Parathyroid adenoma (tissue), 2 donors: ENCODE data around the gene IGFL4.

Experiments used
- H2AFZ ChIP-seq: fragments of 300-600 bp; sonication (generic); one replicate; pipeline ENCODE4 v1.7.0; 2017; ENCODE audit warnings: antibody characterized with exemption, mild to moderate bottlenecking
- H3K27ac ChIP-seq: fragments of 300-600 bp; sonication (generic); one replicate; pipeline ENCODE4 v1.7.0; 2017
- H3K27me3 ChIP-seq: fragments of 300-600 bp; sonication (generic); one replicate; pipeline ENCODE4 v1.7.0; 2017; ENCODE audit warnings: low read length; ENCODE audit not compliant: control insufficient read depth, insufficient read depth
- H3K36me3 ChIP-seq: fragments of 300-600 bp; sonication (generic); one replicate; pipeline ENCODE4 v1.7.0; 2017; ENCODE audit warnings: low read length; ENCODE audit not compliant: control insufficient read depth, insufficient read depth
- H3K4me1 ChIP-seq: fragments of 300-600 bp; sonication (generic); one replicate; pipeline ENCODE4 v1.7.0; 2017; ENCODE audit warnings: control low read depth
- H3K4me2 ChIP-seq: fragments of 300-600 bp; sonication (generic); one replicate; pipeline ENCODE4 v1.7.0; 2017; ENCODE audit warnings: low read length
- H3K4me3 ChIP-seq: fragments of 300-600 bp; sonication (generic); one replicate; pipeline ENCODE4 v1.7.0; 2017; ENCODE audit warnings: low read depth, low read length
- H3K79me2 ChIP-seq: fragments of 300-600 bp; sonication (generic); one replicate; pipeline ENCODE4 v1.7.0; 2017; ENCODE audit warnings: control low read depth
- H3K9ac ChIP-seq: fragments of 300-600 bp; sonication (generic); one replicate; pipeline ENCODE4 v1.7.0; 2017; ENCODE audit warnings: mild to moderate bottlenecking
- H3K9me3 ChIP-seq: fragments of 300-600 bp; sonication (generic); one replicate; pipeline ENCODE4 v1.7.0; 2017; ENCODE audit warnings: low read length; ENCODE audit not compliant: control insufficient read depth
- TF ChIP-seq, protein P1 (sequence below): fragments of 300-600 bp; sonication (generic); IDR thresholded peaks from one replicate; pipeline ENCODE4 v1.7.0; 2017; ENCODE audit warnings: antibody characterized with exemption, mild to moderate bottlenecking
- donor health status: primary hyperparathyroidism.

IGFL4 gene

GRCh38 chr19:46016426-46017094 is 24.2 kb downstream of the IGFL4 start:
- Histone ChIP-seq H3K9ac (no peak overlapping the region), H3K4me2 (peak overlapping the region; percentile 88), H3K4me3 (peak overlapping the region; percentile 64), H3K27ac (no peak overlapping the region), H3K4me1 (peaks cover 12% of the 10 kb centered on the region), H3K27me3 (no peaks in the 10 kb centered on the region), H3K9me3 (no peaks in the 10 kb centered on the region), H3K79me2 (no peaks in the 10 kb centered on the region), H3K36me3 (no peaks in the 10 kb centered on the region), H2AFZ (peak overlapping the region; percentile 87)
- TF ChIP-seq, protein P1, sequence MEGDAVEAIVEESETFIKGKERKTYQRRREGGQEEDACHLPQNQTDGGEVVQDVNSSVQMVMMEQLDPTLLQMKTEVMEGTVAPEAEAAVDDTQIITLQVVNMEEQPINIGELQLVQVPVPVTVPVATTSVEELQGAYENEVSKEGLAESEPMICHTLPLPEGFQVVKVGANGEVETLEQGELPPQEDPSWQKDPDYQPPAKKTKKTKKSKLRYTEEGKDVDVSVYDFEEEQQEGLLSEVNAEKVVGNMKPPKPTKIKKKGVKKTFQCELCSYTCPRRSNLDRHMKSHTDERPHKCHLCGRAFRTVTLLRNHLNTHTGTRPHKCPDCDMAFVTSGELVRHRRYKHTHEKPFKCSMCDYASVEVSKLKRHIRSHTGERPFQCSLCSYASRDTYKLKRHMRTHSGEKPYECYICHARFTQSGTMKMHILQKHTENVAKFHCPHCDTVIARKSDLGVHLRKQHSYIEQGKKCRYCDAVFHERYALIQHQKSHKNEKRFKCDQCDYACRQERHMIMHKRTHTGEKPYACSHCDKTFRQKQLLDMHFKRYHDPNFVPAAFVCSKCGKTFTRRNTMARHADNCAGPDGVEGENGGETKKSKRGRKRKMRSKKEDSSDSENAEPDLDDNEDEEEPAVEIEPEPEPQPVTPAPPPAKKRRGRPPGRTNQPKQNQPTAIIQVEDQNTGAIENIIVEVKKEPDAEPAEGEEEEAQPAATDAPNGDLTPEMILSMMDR = peak; percentile 55

DNA sequence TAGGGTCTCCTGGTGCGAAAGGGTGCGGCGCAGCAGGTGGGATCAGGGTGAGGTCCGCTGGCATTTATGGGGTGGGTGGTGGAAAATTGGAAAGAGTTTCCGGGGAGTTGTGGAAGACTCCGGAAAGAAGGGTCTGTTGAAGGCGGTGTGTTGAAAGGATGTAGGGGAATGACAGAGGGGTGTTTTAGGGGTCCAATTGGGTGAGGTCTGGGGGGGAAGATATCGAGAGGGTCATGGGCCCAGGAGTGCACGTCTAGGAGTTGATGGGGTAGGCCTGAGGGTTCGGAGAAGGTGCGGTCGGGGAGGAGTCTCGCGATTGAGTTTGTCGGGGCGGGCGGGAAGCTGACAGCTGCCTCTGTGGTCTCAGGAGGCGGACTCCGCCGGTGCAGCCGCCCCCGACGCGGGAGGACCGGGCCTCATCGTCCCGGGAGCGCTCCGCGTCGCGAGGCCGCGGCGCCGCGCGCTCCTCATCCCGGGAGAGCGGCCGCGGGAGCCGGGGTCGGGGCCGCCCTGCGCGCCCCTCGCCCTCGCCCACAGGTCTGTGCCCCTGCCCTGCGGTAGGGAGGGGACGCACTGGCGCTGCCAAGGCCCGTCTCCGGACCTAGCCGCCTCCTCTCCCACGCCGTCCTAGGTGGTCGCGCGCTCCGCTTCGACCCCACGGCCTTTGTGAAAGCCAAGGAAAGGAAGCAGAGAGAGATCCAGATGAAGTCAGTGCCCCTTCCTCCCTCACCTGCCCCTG is 24.9 kb downstream of the IGFL4 start:
- Histone ChIP-seq H3K4me3 (peak overlapping the region; percentile 64), H3K79me2 (no peaks in the 10 kb centered on the region), H3K36me3 (no peaks in the 10 kb centered on the region), H3K27me3 (no peaks in the 10 kb centered on the region), H3K9me3 (no peaks in the 10 kb centered on the region), H3K4me2 (peak overlapping the region; percentile 88), H3K27ac (no peak overlapping the region), H2AFZ (peak overlapping the region; percentile 87), H3K9ac (no peak overlapping the region), H3K4me1 (peaks cover 12% of the 10 kb centered on the region)
- TF ChIP-seq, protein P1 = no peak

DNA sequence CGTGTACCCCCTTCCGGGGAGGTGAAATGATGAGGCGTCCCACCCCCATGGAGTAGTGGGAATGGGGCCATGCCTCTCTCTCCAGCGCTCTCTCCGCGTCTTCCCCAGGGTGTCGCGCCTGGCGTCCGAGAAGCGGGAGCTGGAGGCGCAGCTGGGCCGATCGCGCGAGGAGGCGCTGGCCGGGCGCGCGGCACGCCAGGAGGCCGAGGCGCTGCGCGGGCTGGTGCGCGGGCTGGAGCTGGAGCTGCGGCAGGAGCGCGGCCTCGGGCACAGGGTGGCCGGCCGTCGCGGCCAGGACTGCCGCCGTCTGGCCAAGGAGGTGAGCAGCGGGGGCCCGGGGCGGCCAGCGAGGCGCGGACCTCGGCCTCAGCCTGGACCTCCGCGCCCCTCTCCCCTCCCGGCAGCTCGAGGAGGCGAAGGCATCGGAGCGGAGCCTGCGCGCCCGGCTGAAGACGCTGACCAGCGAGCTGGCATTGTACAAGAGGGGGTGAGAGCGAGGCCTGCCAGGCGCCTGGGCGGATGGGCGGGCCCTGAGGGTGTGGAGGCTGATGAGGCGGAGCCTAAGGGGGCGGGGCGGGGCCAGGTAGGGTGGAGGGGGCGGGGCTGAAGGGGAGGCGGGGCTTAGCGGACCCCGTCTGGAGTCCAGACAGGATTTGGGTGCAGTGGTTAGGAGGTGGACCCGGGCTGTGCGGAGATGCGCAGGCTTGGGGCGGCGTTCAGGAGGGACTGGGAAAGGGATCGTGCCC is 25.7 kb downstream of the IGFL4 start:
- H3K79me2 ChIP-seq = no peaks in the 10 kb centered on the region
- H2AFZ ChIP-seq = peak overlapping the region; percentile 77
- H3K36me3 ChIP-seq = no peaks in the 10 kb centered on the region
- H3K27ac ChIP-seq = no peak overlapping the region
- peak overlapping the region; percentile 88 for H3K4me2 ChIP-seq
- H3K9ac ChIP-seq = no peak overlapping the region
- TF ChIP-seq, protein P1 = no peak
- H3K4me3 ChIP-seq = peak overlapping the region; percentile 64
- peaks cover 12% of the 10 kb centered on the region for H3K4me1 ChIP-seq
- H3K9me3 ChIP-seq = no peaks in the 10 kb centered on the region
- no peaks in the 10 kb centered on the region for H3K27me3 ChIP-seq

DNA sequence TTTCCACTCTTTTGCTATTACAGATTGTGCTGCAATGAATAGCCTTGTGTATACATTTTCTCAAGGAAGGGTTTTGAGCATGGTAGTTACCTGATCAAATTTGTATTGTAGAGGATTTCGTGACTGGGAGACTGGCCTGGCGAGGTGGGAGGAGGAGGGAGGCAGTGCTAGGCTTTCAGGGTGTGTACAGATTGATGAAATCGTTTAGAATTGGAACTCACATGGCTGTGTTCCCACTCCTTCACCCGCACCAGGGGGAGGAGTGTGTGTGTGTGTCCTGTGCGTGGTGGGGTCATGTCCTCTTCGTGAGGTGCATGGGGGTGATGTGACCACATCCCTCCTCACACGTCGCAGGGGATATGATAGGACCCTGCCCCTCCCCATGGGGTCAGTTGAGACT is 26.3 kb downstream of the IGFL4 start:
- Histone ChIP-seq H3K4me1 (peaks cover 12% of the 10 kb centered on the region), H3K4me2 (peak overlapping the region; percentile 68), H2AFZ (peak overlapping the region; percentile 57), H3K9ac (no peak overlapping the region), H3K36me3 (no peaks in the 10 kb centered on the region), H3K27ac (no peak overlapping the region), H3K79me2 (peaks cover 3% of the 10 kb centered on the region), H3K9me3 (no peaks in the 10 kb centered on the region), H3K27me3 (no peaks in the 10 kb centered on the region), H3K4me3 (peak overlapping the region; percentile 29)
- TF ChIP-seq, protein P1 = no peak
